Astrocyte of the spinal cord (primary cell): ENCODE data around the gene MAFG.

ENCODE experiments used
- DNase-seq: peaks from one replicate; pipeline ENCODE4 v3.0.0; 2011; ENCODE audit warnings: low read depth, low spot score
- H3K4me3 ChIP-seq: 2 replicates; pipeline ENCODE4 v1.5.1; 2011; ENCODE audit warnings: low read depth, mild to moderate bottlenecking, low read length, moderate library complexity
- CTCF ChIP-seq: IDR thresholded peaks from 2 replicates; pipeline ENCODE4 v1.5.1; 2012; ENCODE audit warnings: low read depth, mild to moderate bottlenecking, low read length, inconsistent platforms
- in situ Hi-C: cut with HindIII; loops from 2 replicates; pipeline ENCODE4 v1.10.0; 2017; ENCODE audit warnings: low sequenced_read_pairs

Gene MAFG

GRCh38 chr17:81910840-81911276 is 16.7 kb downstream of the MAFG start:
- no peak for TF ChIP-seq CTCF
- peak overlapping the region; percentile 65 for H3K4me3 ChIP-seq
- in situ Hi-C loops: no loop called here
- DNase-seq: no peak

GRCh38 chr17:81909966-81910839 is 17.3 kb downstream of the MAFG start:
- DNase-seq: no peak
- H3K4me3 ChIP-seq: peak overlapping the region; percentile 65
- TF ChIP-seq CTCF: no peak
- in situ Hi-C loops: no loop called here

DNA sequence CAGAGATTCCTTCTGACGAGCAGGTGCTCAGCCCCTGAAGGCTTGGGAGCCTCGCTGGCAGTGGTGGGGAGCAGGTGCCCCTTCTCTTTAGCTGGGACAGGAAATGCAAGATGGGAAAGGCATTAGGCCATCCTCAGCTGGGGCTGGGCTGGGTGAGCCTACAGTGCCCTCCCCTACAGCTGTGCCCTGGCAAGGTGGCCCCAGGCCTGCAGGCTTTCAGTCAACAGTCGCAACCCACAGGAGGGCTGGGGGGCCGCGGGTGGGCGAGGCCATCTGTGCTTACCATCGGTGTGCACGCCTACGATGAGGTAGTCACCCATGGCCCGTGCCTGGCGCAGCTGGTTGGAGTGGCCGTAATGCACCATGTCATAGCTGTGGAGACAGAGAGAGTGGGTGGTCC is 18.3 kb downstream of the MAFG start:
- H3K4me3 ChIP-seq: no peak overlapping the region
- in situ Hi-C loops: no loop called here
- no peak for DNase-seq
- TF ChIP-seq CTCF: no peak

- no peak overlapping the region for H3K4me3 ChIP-seq
- in situ Hi-C loops: no loop called here
- TF ChIP-seq CTCF: no peak
- DNase-seq: no peak
Measured at GRCh38 chr17:81908793-81909192, 18.7 kb downstream of the MAFG start.

DNA sequence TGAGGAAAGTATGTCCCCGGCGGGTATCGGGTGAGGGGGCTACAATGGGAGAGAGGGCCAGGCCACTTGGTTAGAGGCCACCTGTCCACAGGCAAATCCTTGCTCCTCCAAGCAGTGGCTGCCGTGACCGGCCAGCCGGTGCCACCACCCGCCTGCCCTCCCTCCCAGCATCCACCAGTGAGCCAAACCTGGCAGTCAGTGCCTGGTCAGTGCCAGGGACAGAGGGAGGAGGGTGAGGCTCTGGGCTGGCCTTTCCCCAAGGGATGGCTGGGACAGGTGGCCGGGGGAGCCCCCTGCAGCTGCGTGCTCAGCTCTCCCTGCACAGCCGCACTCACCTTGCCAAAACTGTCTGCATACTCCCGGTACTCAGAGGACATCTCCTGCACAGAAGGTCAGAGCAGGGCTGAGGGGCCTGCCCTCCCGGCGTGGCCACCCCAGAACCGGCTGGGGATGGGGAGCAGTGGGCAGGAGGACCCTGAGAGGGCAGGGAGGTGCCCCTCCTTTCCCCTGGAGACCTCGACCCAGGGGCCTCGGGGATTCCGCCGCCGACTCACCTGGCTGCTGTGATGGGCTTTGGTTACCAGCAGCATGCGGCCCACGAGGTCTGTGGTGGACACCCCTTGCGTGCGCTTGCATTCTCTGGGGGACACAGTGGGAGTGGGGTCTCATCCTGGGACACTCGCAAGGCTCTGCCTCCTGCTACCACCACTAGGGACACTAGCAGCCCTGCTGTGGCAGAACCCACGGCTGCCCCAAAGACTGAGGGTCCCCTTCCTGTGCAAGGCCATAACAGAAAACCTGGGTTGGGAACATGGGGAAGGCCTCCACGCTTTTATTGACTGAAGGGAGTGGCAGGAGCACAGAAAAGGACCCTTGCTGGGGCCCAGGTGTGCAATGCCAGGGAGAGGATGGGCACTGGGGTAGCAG is 20.1 kb downstream of the MAFG start:
- no peak overlapping the region for H3K4me3 ChIP-seq
- peak; percentile 14 for TF ChIP-seq CTCF
- DNase-seq: no peak
- in situ Hi-C loops: no loop called here

DNA sequence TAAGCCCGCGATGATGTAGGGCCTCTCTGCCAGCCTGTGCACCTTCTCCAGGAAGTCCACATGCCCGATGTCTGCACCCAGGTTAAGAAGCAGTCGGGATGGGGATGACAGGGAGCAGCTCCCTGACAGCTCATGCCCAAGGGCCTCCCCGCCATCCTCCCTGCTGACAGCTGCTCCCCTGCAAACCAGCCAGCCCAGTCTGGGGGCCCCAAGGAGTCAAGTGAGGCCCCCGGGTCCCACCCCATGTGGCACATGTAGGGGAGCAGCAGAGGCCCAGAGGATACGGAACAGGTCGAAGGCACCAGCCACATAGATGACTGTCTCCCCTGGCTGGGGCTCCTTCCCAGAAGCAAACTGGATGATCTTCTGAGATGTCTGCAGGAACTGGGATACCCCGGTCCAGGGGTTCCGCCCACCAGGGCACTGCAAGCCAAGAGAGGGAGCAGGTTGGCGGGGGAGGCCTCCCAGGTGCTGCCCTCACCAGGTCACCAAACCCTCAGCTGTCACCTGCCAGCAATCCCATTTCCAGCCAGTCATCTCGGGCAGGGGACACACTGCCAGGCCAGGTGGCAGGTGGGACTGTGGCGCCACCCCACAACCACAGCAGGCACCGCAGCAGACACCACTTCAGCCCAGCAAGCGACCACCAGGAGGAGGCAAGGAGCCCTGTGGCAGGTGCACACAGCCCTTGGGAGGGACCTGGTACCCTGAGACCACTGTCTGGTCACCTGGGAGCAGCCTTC is 20.9 kb downstream of the MAFG start:
- in situ Hi-C loops: no loop called here
- no peak for TF ChIP-seq CTCF
- DNase-seq: no peak
- H3K4me3 ChIP-seq: no peak overlapping the region
